Naive thymus-derived CD4-positive, alpha-beta T cell (primary cell): Measurements from ENCODE around the gene CKAP5. TPM values are rescaled to one million over a fixed set of nuclear protein-coding genes. Genes with fewer than 3 reads are reported as not detected.

Experiments
- ATAC-seq: fragments of 150-1000 bp; cut with Tn5 transposase; 2 replicates; pipeline ENCODE4 v1.10.0; 2021; ENCODE audit warnings: mild to moderate bottlenecking, moderate library complexity
- CTCF ChIA-PET: fragments of 350-600 bp; sonication (Branson Sonifier 250); formaldehyde crosslinking; loops from one replicate; lab custom pipeline; 2021; ENCODE audit warnings: antibody characterized with exemption; lab: Charles Lee
- POLR2A ChIA-PET: fragments of 350-600 bp; sonication (Branson Sonifier 250); formaldehyde crosslinking; loops from one replicate; lab custom pipeline; 2021; ENCODE audit warnings: antibody characterized with exemption, inconsistent platforms; lab: Charles Lee
- DNase-seq, 9 donors: peaks; one replicate each; pipeline versions ENCODE4 v3.0.0 to v3.0.0-alpha.2; 2020 to 2022; ENCODE audit warnings: mixed read lengths in 1 of 9
- H3K27ac ChIP-seq: one replicate; pipeline ENCODE4 v1.7.0; 2013; ENCODE audit warnings: mild to moderate bottlenecking, low read depth, low read length, moderate library complexity
- H3K27me3 ChIP-seq, 2 donors: one replicate each; pipeline ENCODE4 v1.7.0; 2013; ENCODE audit warnings: low read length in 2 of 2, mild to moderate bottlenecking in 2 of 2, moderate library complexity in 2 of 2; ENCODE audit not compliant: control insufficient read depth in 2 of 2, insufficient read depth in 2 of 2
- H3K36me3 ChIP-seq, 3 experiments: 1 replicate in 2 of 3; 2 replicates in 1 of 3; pipeline ENCODE4 v1.7.0; 2013; ENCODE audit warnings: low read length in 3 of 3, mild to moderate bottlenecking in 3 of 3, moderate library complexity in 1 of 3; ENCODE audit not compliant: insufficient read depth in 3 of 3, control insufficient read depth in 2 of 3
- H3K4me1 ChIP-seq, 2 donors: one replicate each; pipeline ENCODE4 v1.7.0; 2013; ENCODE audit warnings: low read length in 2 of 2, mild to moderate bottlenecking in 2 of 2, moderate library complexity in 1 of 2; ENCODE audit not compliant: control insufficient read depth in 2 of 2, insufficient read depth in 2 of 2
- H3K4me3 ChIP-seq: 2 replicates; pipeline ENCODE4 v1.7.0; 2013; ENCODE audit warnings: mild to moderate bottlenecking, low read length
- H3K9me3 ChIP-seq, 3 experiments: 1 replicate in 2 of 3; 2 replicates in 1 of 3; pipeline ENCODE4 v1.7.0; 2013; ENCODE audit warnings: low read length in 3 of 3; ENCODE audit not compliant: control insufficient read depth in 2 of 3
- H3K27ac Mint-ChIP-seq, 9 donors: one replicate each; pipeline ENCODE4 v1.8.0; 2020 to 2022; ENCODE audit warnings: mixed read lengths in 9 of 9, mild to moderate bottlenecking in 8 of 9, moderate library complexity in 5 of 9, inconsistent platforms in 2 of 9
- H3K27me3 Mint-ChIP-seq, 5 donors: one replicate each; pipeline ENCODE4 v1.8.0; 2021 to 2022; ENCODE audit warnings: mixed read lengths in 5 of 5, mild to moderate bottlenecking in 1 of 5
- H3K36me3 Mint-ChIP-seq, 5 donors: one replicate each; pipeline ENCODE4 v1.8.0; 2020 to 2022; ENCODE audit warnings: mixed read lengths in 5 of 5, mild to moderate bottlenecking in 3 of 5, inconsistent platforms in 1 of 5
- H3K4me1 Mint-ChIP-seq, 7 donors: one replicate each; pipeline ENCODE4 v1.8.0; 2020 to 2022; ENCODE audit warnings: mixed read lengths in 7 of 7, mild to moderate bottlenecking in 3 of 7, inconsistent platforms in 1 of 7
- H3K4me3 Mint-ChIP-seq, 10 donors: one replicate each; pipeline ENCODE4 v1.8.0; 2020 to 2022; ENCODE audit warnings: mild to moderate bottlenecking in 10 of 10, mixed read lengths in 10 of 10, moderate library complexity in 6 of 10, inconsistent platforms in 2 of 10
- H3K9me3 Mint-ChIP-seq, 11 donors: one replicate each; pipeline ENCODE4 v1.8.0; 2020 to 2022; ENCODE audit warnings: mixed read lengths in 11 of 11, mild to moderate bottlenecking in 4 of 11, inconsistent platforms in 1 of 11, moderate library complexity in 1 of 11
- intact Hi-C, 2 donors: fragments of 100-400 bp; cut with micrococcal nuclease; formaldehyde crosslinking; loops; one replicate each; pipeline ENCODE4 v1.15.1; 2023
- polyA plus RNA-seq, 2 donors: library from polyadenylated mRNA; unstranded; fragments of 300-500 nt; fragmentation: Illumina TruSeq; gene quantifications; one replicate each; pipeline ENCODE4 v1.2.3, GENCODE V29; 2021
- total RNA-seq, 6 experiments: library from RNA in 5 of 6; stranded (reverse) in 5 of 6; gene quantifications; 1 replicate in 5 of 6; 2 replicates in 1 of 6; pipeline ENCODE4 v1.2.3 and lab custom pipeline; 2021 to 2026

The CKAP5 gene
- total and polyA plus RNA-seq, 7 experiments from 2014 or later: 10.9 to 126 (median 45.2) TPM

DNA sequence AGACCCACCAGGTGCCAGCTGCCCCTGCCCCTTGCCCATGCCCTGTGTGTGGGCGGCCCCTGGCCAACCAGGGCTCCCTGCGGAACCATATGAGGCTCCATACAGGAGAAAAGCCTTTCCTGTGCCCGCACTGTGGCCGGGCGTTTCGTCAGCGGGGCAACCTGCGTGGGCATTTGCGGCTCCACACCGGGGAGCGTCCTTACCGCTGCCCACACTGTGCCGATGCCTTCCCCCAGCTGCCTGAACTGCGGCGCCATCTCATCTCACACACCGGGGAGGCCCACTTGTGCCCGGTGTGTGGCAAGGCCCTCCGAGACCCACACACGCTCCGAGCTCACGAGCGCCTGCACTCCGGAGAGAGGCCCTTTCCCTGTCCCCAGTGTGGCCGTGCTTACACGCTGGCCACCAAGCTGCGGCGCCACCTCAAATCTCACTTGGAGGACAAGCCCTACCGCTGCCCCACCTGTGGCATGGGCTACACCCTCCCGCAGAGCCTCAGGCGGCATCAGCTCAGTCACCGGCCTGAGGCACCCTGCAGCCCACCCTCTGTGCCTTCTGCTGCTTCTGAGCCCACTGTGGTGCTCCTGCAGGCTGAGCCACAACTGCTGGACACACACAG is 140.9 kb downstream of the CKAP5 start:
- Histone ChIP-seq H3K9me3 (no peaks in the 10 kb centered on the region), H3K4me1 (peaks cover 13% of the 10 kb centered on the region in 2 donors), H3K36me3 (peaks cover 5 to 58% (median 14%) of the 10 kb centered on the region in 3 experiments), H3K27me3 (no peaks in the 10 kb centered on the region), H3K4me3 (no peak overlapping the region), H3K27ac (no peak overlapping the region)
- H3K9me3 Mint-ChIP-seq: peaks cover 0 to 2% (median 0%) of the 10 kb centered on the region in 11 donors
- no peak overlapping the region for H3K4me3 Mint-ChIP-seq
- peaks cover 17 to 39% (median 29%) of the 10 kb centered on the region in 7 donors for H3K4me1 Mint-ChIP-seq
- H3K27me3 Mint-ChIP-seq: peaks cover 0 to 5% (median 0%) of the 10 kb centered on the region in 5 donors
- no peak overlapping the region for H3K27ac Mint-ChIP-seq
- ATAC-seq (no peak), DNase-seq (no peak)
- H3K36me3 Mint-ChIP-seq: peaks cover 5 to 44% (median 26%) of the 10 kb centered on the region in 5 donors
- CTCF ChIA-PET: no interaction called here
- POLR2A ChIA-PET: no interaction called here
- intact Hi-C loops: loop anchor here in 1 of 2 donors (10.0 kb wide), 1 partner anchor 1350 kb away; no protein-coding TSS in a partner anchor

DNA sequence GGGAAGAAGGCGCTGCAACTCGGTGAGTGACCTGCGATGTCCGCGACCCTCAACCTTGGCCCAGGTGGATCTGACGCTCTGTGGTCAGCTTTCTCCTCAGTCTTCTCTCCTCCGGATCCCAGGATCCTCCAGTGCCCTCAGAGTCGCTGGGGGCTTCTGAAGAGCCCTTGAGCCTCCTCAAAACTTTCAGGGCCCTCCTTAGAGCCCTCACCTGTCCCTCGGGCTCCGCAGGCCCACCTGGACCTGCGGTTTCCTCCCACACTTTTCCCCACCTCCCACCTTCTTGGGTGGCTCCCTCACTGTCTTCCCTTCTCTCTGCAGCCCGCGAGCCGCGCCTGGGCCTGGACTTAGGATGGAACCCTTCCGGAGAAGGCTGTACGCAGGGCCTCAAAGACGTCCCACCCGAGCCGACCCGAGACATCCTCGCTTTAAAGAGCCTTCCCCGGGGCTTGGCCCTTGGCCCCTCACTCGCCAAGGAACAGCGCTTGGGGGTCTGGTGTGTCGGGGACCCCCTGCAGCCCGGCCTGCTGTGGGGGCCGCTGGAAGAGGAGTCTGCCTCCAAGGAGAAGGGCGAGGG is 144.9 kb downstream of the CKAP5 start:
- DNase-seq (peak in 1 of 9 donors; percentile 34), ATAC-seq (no peak)
- H3K36me3 ChIP-seq: peaks cover 5 to 48% (median 14%) of the 10 kb centered on the region in 3 experiments

DNA sequence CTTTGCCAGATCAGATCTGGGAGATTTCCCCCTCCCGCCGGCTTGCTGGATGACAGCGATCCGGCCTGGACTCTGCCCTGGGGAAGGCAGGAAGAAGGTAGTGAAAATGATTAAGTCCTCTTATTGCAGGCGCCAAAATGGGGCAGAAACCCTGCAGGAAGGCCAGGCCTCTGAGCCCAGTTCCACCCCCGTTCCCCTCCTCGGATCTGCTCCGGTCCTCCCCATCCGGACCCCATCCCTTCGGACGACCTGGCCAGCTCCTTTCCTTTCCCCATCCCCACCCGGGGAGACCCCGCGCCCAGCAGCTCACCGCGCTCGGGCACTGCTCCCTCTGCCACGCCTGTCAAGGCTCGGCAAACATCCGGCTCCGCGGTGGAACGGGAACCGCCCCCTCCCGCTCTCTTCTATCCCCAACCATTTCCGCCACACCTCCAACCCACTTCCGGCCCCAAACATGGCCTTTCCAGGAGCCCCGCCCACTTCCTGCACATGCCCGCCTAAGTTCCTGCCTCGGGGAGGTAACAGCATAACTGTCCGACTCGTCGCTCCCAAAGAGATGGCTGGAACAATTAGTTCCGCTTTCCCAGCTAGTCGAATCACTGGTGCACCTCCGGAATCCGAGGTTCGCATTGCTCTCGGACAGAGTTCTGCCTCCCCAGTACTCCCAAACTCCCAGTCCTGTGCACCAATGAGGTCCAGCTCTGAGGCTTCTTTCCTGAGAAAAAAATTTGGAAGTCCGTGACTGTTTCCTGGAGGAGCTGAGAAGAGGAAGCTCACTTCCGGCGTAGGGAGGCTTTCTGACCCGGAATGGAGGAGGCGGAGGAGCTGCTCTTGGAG is 145.6 kb downstream of the CKAP5 start, which contains the start of the genes ARHGAP1 and ZNF408:
Gene ARHGAP1, minus strand, starts transcription at position 379 of the 837 bp plus-strand sequence. CDS start 4,512 bp downstream, outside the sequence.
Gene ZNF408, plus strand, starts transcription at position 791 of the 837 bp plus-strand sequence. Its CDS starts 17 bp downstream, at position 808.
- peaks cover 33 to 38% of the 10 kb centered on the region in 2 donors for H3K4me1 ChIP-seq
- Mint-ChIP-seq H3K4me3 (peak within 1 kb of the TSS; percentile 91 to 100 (median 99)), H3K27me3 (peaks cover 0 to 5% (median 0%) of the 10 kb centered on the region in 5 donors), H3K36me3 (peaks cover 5 to 34% (median 19%) of the 10 kb centered on the region in 5 donors), H3K27ac (peak within 1 kb of the TSS; percentile 82 to 98 (median 96)), H3K4me1 (peaks cover 40 to 71% (median 54%) of the 10 kb centered on the region in 7 donors), H3K9me3 (peaks cover 0 to 2% (median 0%) of the 10 kb centered on the region in 11 donors)
- peaks cover 8 to 48% (median 20%) of the 10 kb centered on the region in 3 experiments for H3K36me3 ChIP-seq
- peak; percentile 94 to 99 (median 99) for DNase-seq
- no peaks in the 10 kb centered on the region for H3K9me3 ChIP-seq
- POLR2A ChIA-PET: interaction anchor here (0.5 to 12.4 kb wide), 11 partner anchors 17 to 853 kb away, joined by 3 to 135 read pairs (median 4); partner anchors contain the start of genes ACP2, AMBRA1, ATG13 and CRY2
- intact Hi-C loops: loop anchor here (1.0 to 10.0 kb wide), 24 partner anchors 25 to 1346 kb away; partner anchors contain the start of genes AMBRA1 (in 2 of the 2), ARFGAP2 (in 2 of the 2), ATG13 (in 2 of the 2) and CSTPP1 (in 2 of the 2)
- H3K4me3 ChIP-seq: peak within 1 kb of the TSS; percentile 95
- CTCF ChIA-PET: interaction anchor here (2.2 to 4.3 kb wide), 2 partner anchors 26 to 30 kb away, joined by 10 to 20 read pairs; no protein-coding TSS in a partner anchor
- peak; percentile 99 for ATAC-seq
- H3K27me3 ChIP-seq: no peaks in the 10 kb centered on the region
- peak within 1 kb of the TSS; percentile 75 for H3K27ac ChIP-seq

More for the DNA sequence above, 144.9 kb downstream of the CKAP5 start:
- Histone ChIP-seq H3K9me3 (no peaks in the 10 kb centered on the region), H3K27me3 (no peaks in the 10 kb centered on the region), H3K27ac (peak overlapping the region; percentile 75), H3K4me1 (peaks cover 33 to 38% of the 10 kb centered on the region in 2 donors), H3K4me3 (peak overlapping the region; percentile 95)
- peak overlapping the region; percentile 91 to 100 (median 99) for H3K4me3 Mint-ChIP-seq
- CTCF ChIA-PET: interaction anchor here (1.0 to 4.3 kb wide), 3 partner anchors 8 to 31 kb away, joined by 3 to 20 read pairs (median 10); no protein-coding TSS in a partner anchor
- H3K9me3 Mint-ChIP-seq: peaks cover 0 to 2% (median 0%) of the 10 kb centered on the region in 11 donors
- intact Hi-C loops: loop anchor here (2.0 to 10.0 kb wide), 10 partner anchors 236 to 1346 kb away; partner anchors contain the start of genes ACP2 (in 1 of the 2), CRY2 (in 1 of the 2), CSTPP1 (in 1 of the 2) and DGKZ (in 1 of the 2)
- POLR2A ChIA-PET: interaction anchor here (0.8 to 12.4 kb wide), 9 partner anchors 15 to 854 kb away, joined by 3 to 135 read pairs (median 4); partner anchors contain the start of genes ACP2, AMBRA1, ATG13 and CRY2
- H3K4me1 Mint-ChIP-seq: peaks cover 39 to 64% (median 47%) of the 10 kb centered on the region in 7 donors
- peaks cover 0 to 5% (median 0%) of the 10 kb centered on the region in 5 donors for H3K27me3 Mint-ChIP-seq
- peak overlapping the region; percentile 82 to 98 (median 96) for H3K27ac Mint-ChIP-seq
- H3K36me3 Mint-ChIP-seq: peaks cover 5 to 32% (median 15%) of the 10 kb centered on the region in 5 donors

DNA sequence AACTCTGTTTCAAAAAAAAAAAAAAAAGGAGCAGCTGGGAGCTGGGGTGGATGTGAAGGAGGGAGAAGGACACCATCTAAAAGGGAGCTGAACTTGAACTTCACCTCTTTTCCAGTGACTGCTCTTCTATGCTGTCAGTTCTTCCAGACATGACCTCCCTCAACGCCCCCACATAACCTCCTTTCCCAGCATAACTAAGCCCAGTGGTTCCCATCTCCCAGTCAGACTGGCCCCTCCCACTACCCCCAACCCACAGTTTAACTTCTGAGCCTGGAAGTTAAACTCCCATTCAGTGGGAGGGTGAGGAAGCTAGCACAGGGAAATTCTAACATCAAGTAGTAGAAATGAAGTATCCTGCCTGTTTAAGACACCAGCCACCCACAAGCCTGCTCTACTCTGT is 147.5 kb downstream of the CKAP5 start:
- Mint-ChIP-seq H3K27me3 (peaks cover 0 to 5% (median 0%) of the 10 kb centered on the region in 5 donors), H3K4me1 (peaks cover 48 to 82% (median 56%) of the 10 kb centered on the region in 7 donors), H3K9me3 (peaks cover 0 to 2% (median 0%) of the 10 kb centered on the region in 11 donors), H3K27ac (peak overlapping the region; percentile 10 to 85 (median 60)), H3K4me3 (peak overlapping the region; percentile 91 to 100 (median 99)), H3K36me3 (peaks cover 4 to 40% (median 12%) of the 10 kb centered on the region in 5 donors)
- intact Hi-C loops: loop anchor here in 1 of 2 donors (5.0 kb wide), 1 partner anchor 861 kb away; no protein-coding TSS in a partner anchor
- Histone ChIP-seq H3K4me3 (no peak overlapping the region), H3K27ac (peak overlapping the region; percentile 34), H3K9me3 (no peaks in the 10 kb centered on the region), H3K36me3 (peaks cover 15 to 50% (median 35%) of the 10 kb centered on the region in 3 experiments), H3K4me1 (peaks cover 33 to 38% of the 10 kb centered on the region in 2 donors), H3K27me3 (no peaks in the 10 kb centered on the region)
- ATAC-seq (no peak), DNase-seq (no peak)
- ChIA-PET POLR2A (interaction anchor here (0.6 to 12.4 kb wide), 4 partner anchors 15 to 113 kb away, joined by 3 to 135 read pairs (median 3); no protein-coding TSS in a partner anchor), CTCF (interaction anchor here (0.7 to 4.3 kb wide), 3 partner anchors 15 to 28 kb away, joined by 3 to 20 read pairs (median 4); no protein-coding TSS in a partner anchor)

DNA sequence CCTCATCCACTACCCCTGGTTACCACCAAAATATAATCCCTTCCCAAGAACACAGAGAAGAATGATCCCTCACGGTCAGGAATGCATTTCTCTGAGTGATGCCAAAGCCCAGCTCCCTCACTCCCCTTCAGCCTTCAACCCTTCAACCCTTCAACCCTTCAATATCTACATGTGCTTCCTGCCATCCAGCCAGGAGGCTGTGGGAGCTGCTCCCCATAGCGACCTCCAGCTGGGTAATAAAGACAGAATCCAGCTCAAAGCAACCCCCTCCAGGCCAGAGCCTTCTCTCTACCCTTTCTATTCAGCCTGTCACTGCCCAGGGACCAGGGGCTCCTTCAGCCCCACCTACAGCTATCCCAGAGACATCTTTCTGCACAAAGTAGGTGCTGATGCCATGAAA is 148.4 kb downstream of the CKAP5 start:
- Histone ChIP-seq H3K27ac (no peak overlapping the region), H3K4me1 (peaks cover 31 to 38% of the 10 kb centered on the region in 2 donors), H3K36me3 (peaks cover 15 to 48% (median 32%) of the 10 kb centered on the region in 3 experiments), H3K9me3 (no peaks in the 10 kb centered on the region), H3K27me3 (no peaks in the 10 kb centered on the region), H3K4me3 (no peak overlapping the region)
- H3K27me3 Mint-ChIP-seq: peaks cover 0 to 5% (median 0%) of the 10 kb centered on the region in 5 donors
- ChIA-PET CTCF (interaction anchor here (1.0 kb wide), 1 partner anchor 19 kb away, joined by 3 read pairs; no protein-coding TSS in a partner anchor), POLR2A (interaction anchor here (0.6 to 12.4 kb wide), 5 partner anchors 13 to 780 kb away, joined by 3 to 135 read pairs (median 3); partner anchors contain the start of gene PEX16)
- DNase-seq (no peak), ATAC-seq (no peak)
- peak overlapping the region in 8 of 10 donors; percentile 3 to 100 (median 62) for H3K4me3 Mint-ChIP-seq
- peaks cover 0 to 32% (median 8%) of the 10 kb centered on the region in 5 donors for H3K36me3 Mint-ChIP-seq
- H3K4me1 Mint-ChIP-seq: peaks cover 42 to 73% (median 47%) of the 10 kb centered on the region in 7 donors
- peak overlapping the region in 8 of 9 donors; percentile 35 to 81 (median 71) for H3K27ac Mint-ChIP-seq
- peaks cover 0 to 2% (median 0%) of the 10 kb centered on the region in 11 donors for H3K9me3 Mint-ChIP-seq
- intact Hi-C loops: loop anchor here in 1 of 2 donors (5.0 kb wide), 1 partner anchor 860 kb away; no protein-coding TSS in a partner anchor
